K562 (cell line): Measurements from ENCODE around the gene MYRIP. TPM values are rescaled to one million over a fixed set of nuclear protein-coding genes. Genes with fewer than 3 reads are reported as not detected.

ENCODE experiments used
- ATAC-seq: fragments of 200-7000 bp; cut with Tn5 transposase; 3 replicates; pipeline ENCODE4 v1.9.1; 2020; ENCODE audit warnings: moderate library complexity
- BruUV-seq: library from RNA; stranded (reverse); fragments of 400-500 nt; replicated peaks from 2 replicates; lab custom pipeline; 2021; lab: Mats Ljungman, UMichigan
- CTCF ChIA-PET: fragments of 300-600 bp; formaldehyde crosslinking; extraction: SDS; loops from one replicate; lab custom pipeline; 2021; ENCODE audit warnings: low intra/inter-chr PET ratio; lab: Yijun Ruan, JAX
- POLR2A ChIA-PET: fragments of 300-600, 350-650 bp; sonication (Branson Sonifier 250); formaldehyde crosslinking; extraction: SDS; loops from one replicate; lab custom pipeline; 2021; ENCODE audit warnings: antibody characterized with exemption, inconsistent platforms; lab: Yijun Ruan, JAX
- DNase-seq, 4 experiments: peaks; one replicate each; pipeline versions ENCODE4 v3.0.0 to v3.0.0-alpha.2; 2011 to 2018; ENCODE audit warnings: low spot score in 3 of 4, mixed read lengths in 3 of 4; ENCODE audit errors: extremely low read depth in 1 of 4
- FAIRE-seq: peaks from 2 replicates; lab custom pipeline; 2011; peaks lifted over from hg19 to GRCh38; lab: Jason Lieb, UNC
- H2AFZ ChIP-seq: 2 replicates; pipeline ENCODE4 v1.6.0; 2011; ENCODE audit warnings: low read depth, low read length, control low read depth, inconsistent platforms
- H3K27ac ChIP-seq: fragments of 200-600 bp; 3 replicates; pipeline ENCODE4 v1.8.0; 2011; ENCODE audit warnings: low read depth, mild to moderate bottlenecking, control low read depth, inconsistent platforms, low read length, moderate library complexity, mixed read lengths; ENCODE audit errors: extremely low read depth
- H3K27me3 ChIP-seq, 2 experiments: fragments of 300-600 bp in 1 of 2; 2 replicates in 1 of 2; 3 replicates in 1 of 2; pipeline versions ENCODE4 v1.6.0 to v1.8.0; 2011; ENCODE audit warnings: inconsistent platforms in 2 of 2, low read length in 2 of 2, mild to moderate bottlenecking in 1 of 2, mixed read lengths in 1 of 2, moderate library complexity in 1 of 2; ENCODE audit not compliant: control insufficient read depth in 2 of 2, insufficient read depth in 2 of 2
- H3K36me3 ChIP-seq: fragments of 300-600 bp; 3 replicates; pipeline ENCODE4 v1.8.0; 2011; ENCODE audit warnings: mild to moderate bottlenecking, low read length, inconsistent platforms; ENCODE audit not compliant: control insufficient read depth, insufficient read depth
- H3K4me1 ChIP-seq, 2 experiments: fragments of 200-600 bp in 1 of 2; replicated peaks in 1 of 2; 2 replicates in 1 of 2; 3 replicates in 1 of 2; pipeline versions ENCODE4 v1.5.1 to v1.8.0; 2011; ENCODE audit warnings: inconsistent platforms in 2 of 2, low read length in 2 of 2, mild to moderate bottlenecking in 1 of 2, mixed read lengths in 1 of 2, moderate library complexity in 1 of 2; ENCODE audit not compliant: control insufficient read depth in 2 of 2, insufficient read depth in 2 of 2
- H3K4me2 ChIP-seq: 2 replicates; pipeline ENCODE4 v1.6.1; 2011; ENCODE audit warnings: low read length, control low read depth, inconsistent platforms, mixed read lengths; ENCODE audit not compliant: insufficient read depth
- H3K4me3 ChIP-seq: fragments of 200-600 bp; sonication (generic), shearing (Covaris generic); 2 replicates; pipeline ENCODE4 v1.5.1; 2016; ENCODE audit warnings: control low read depth, inconsistent platforms
- H3K79me2 ChIP-seq: fragments of 200-600 bp; 3 replicates; pipeline ENCODE4 v1.8.0; 2011; ENCODE audit warnings: low read length, inconsistent platforms; ENCODE audit not compliant: control insufficient read depth, insufficient read depth
- H3K9ac ChIP-seq, 2 experiments: 2 replicates each; pipeline versions ENCODE4 v1.6.0 to v1.6.1; 2011; ENCODE audit warnings: low read depth in 2 of 2, low read length in 2 of 2, control low read depth in 1 of 2, inconsistent platforms in 1 of 2, mild to moderate bottlenecking in 1 of 2, mixed read lengths in 1 of 2; ENCODE audit not compliant: insufficient read depth in 1 of 2
- H3K9me1 ChIP-seq: one replicate; pipeline ENCODE4 v1.6.0; 2011; ENCODE audit warnings: inconsistent platforms, mild to moderate bottlenecking, low read length, moderate library complexity; ENCODE audit not compliant: control insufficient read depth, insufficient read depth
- H3K9me3 ChIP-seq: replicated peaks from 2 replicates; pipeline ENCODE4 v1.5.1; 2011; ENCODE audit warnings: low read depth, low read length, inconsistent platforms; ENCODE audit not compliant: control insufficient read depth, insufficient read depth
- H4K20me1 ChIP-seq: replicated peaks from 2 replicates; pipeline ENCODE4 v1.6.1; 2011; ENCODE audit warnings: low read length, inconsistent platforms, mixed read lengths; ENCODE audit not compliant: control insufficient read depth, insufficient read depth
- COPS2 ChIP-seq: fragments of 450-650 bp; conservative IDR thresholded peaks from 2 replicates; pipeline ENCODE4 v1.6.1; 2016; ENCODE audit warnings: mild to moderate bottlenecking, moderate library complexity
- CREB5 ChIP-seq: fragments of 250-450 bp; sonication (Bioruptor Pico); IDR thresholded peaks from 2 replicates; pipeline ENCODE4 v1.5.0; 2020; ENCODE audit warnings: mild to moderate bottlenecking
- ESRRA ChIP-seq: fragments of 450-650 bp; IDR thresholded peaks from 2 replicates; pipeline ENCODE4 v1.6.1; 2014; ENCODE audit warnings: low read depth, mild to moderate bottlenecking, moderate library complexity, borderline replicate concordance
- MED1 ChIP-seq: sonication (generic); formaldehyde crosslinking; IDR thresholded peaks from 2 replicates; pipeline ENCODE4 v1.8.1; 2023; ENCODE audit warnings: missing genetic modification reagents, borderline replicate concordance
- ZBTB7A ChIP-seq: IDR thresholded peaks from 2 replicates; pipeline ENCODE4 v1.6.1; 2011; ENCODE audit warnings: low read depth, mild to moderate bottlenecking, low read length, moderate library complexity, borderline replicate concordance; ENCODE audit not compliant: control insufficient read depth
- ZHX1 ChIP-seq: fragments of 150-350 bp; conservative IDR thresholded peaks from 2 replicates; pipeline ENCODE4 v1.6.1; 2014; ENCODE audit warnings: low read length
- WGBS: fragments of 100-300 bp; shearing (Covaris generic); methylation state at CpG from one replicate; pipeline ENCODE4 v1.1.6; 2016; ENCODE audit warnings: low coverage, mixed read lengths; ENCODE audit not compliant: insufficient coverage; ENCODE audit errors: missing lambda C conversion rate; 5-methylcytosine and 5-hydroxymethylcytosine counted together
- in situ Hi-C: fragments of 300-500 bp; cut with MboI; formaldehyde crosslinking; loops from 4 replicates; pipeline ENCODE4 v1.15.0; 2018; ENCODE audit warnings: inconsistent platforms, mixed read lengths
- intact Hi-C: fragments of 100-400 bp; cut with micrococcal nuclease; formaldehyde crosslinking; loops from 2 replicates; pipeline ENCODE4 v1.14.2; 2022
- polyA plus RNA-seq, 8 experiments: library from polyadenylated mRNA; depleted of rRNA in 4 of 8; stranded (reverse) in 5 of 8; unstranded in 3 of 8; fragments of >200 nt; fragmentation: Nextera tagmentation in 2 of 8; fragmentation: Illumina TruSeq in 1 of 8; extraction: Ambion mirVana in 2 of 8; extraction: Trizol in 1 of 8; gene quantifications; 2 replicates each; pipeline versions ENCODE4 v1.2.1 to v1.2.3, GENCODE V29; 2011 to 2014; ENCODE audit warnings: inconsistent platforms in 1 of 8, missing spikeins in 1 of 8
- total RNA-seq, 7 experiments: library from RNA; depleted of rRNA in 6 of 7; stranded (reverse); fragments of >200 nt in 6 of 7; fragmentation: Illumina TruSeq in 2 of 7; extraction: Trizol in 2 of 7; gene quantifications; 2 replicates each; pipeline versions ENCODE4 v1.2.1 to v1.2.3, GENCODE V29; 2011 to 2021; ENCODE audit warnings: low replicate concordance in 1 of 7

The MYRIP gene
- total and polyA plus RNA-seq, 9 of the 15 experiments (the other 6 are each of a cell fraction or from before 2014, with no cell fraction given), result 0.03 to 0.12 TPM; not detected in 7

GRCh38 chr3:40088527-40089170 is 279.2 kb downstream of the MYRIP start:
- WGBS, result 3% methylated on average over 3 of the region's 3 CpGs
- no peak for TF ChIP-seq MED1 (CRISPR knock-in tag)
- TF ChIP-seq ZHX1, result no peak
- no peak for TF ChIP-seq CREB5 (CRISPR knock-in tag)
- TF ChIP-seq COPS2, result no peak
- no peak for TF ChIP-seq ZBTB7A
- TF ChIP-seq ESRRA, result no peak
- Histone ChIP-seq H2AFZ (no peak overlapping the region), H3K27me3 (no peaks in the 10 kb centered on the region), H3K4me3 (no peak overlapping the region), H4K20me1 (no peaks in the 10 kb centered on the region; the same call in 1 of the 2 replicates), H3K9me1 (no peaks in the 10 kb centered on the region), H3K4me1 (no peaks in the 10 kb centered on the region), H3K9ac (no peak overlapping the region), H3K27ac (no peak overlapping the region), H3K4me2 (no peak overlapping the region), H3K79me2 (no peaks in the 10 kb centered on the region), H3K36me3 (no peaks in the 10 kb centered on the region), H3K9me3 (no peaks in the 10 kb centered on the region)
- DNase-seq (no peak), ATAC-seq (no peak; the same call in 2 of the 3 replicates), FAIRE-seq (no peak)
- BruUV-seq, result no TSS peak
- in situ Hi-C loops, result no loop called here
- CTCF ChIA-PET, result no interaction called here
- intact Hi-C loops, result no loop called here
- POLR2A ChIA-PET, result no interaction called here
